Transverse colon (tissue), 4 donors: Measurements from ENCODE around the gene ZRANB3. TPM values are rescaled to one million over a fixed set of nuclear protein-coding genes. Genes with fewer than 3 reads are reported as not detected.

Source experiments
- DNase-seq: peaks from one replicate; pipeline ENCODE4 v3.0.0-alpha.2; 2019
- H3K27ac ChIP-seq, 4 donors: fragments of 200-600 bp; sonication (generic); 2 replicates each; pipeline ENCODE4 v1.5.1; 2016 to 2018; ENCODE audit warnings: inconsistent platforms in 4 of 4
- H3K27me3 ChIP-seq: fragments of 200-600 bp; sonication (generic); 2 replicates; pipeline ENCODE4 v1.5.1; 2017; ENCODE audit warnings: inconsistent platforms
- H3K36me3 ChIP-seq, 4 donors: fragments of 200-600 bp; sonication (generic); 2 replicates each; pipeline ENCODE4 v1.5.1; 2017 to 2019; ENCODE audit warnings: inconsistent platforms in 4 of 4
- H3K4me1 ChIP-seq, 4 donors: fragments of 200-600 bp; sonication (generic); 2 replicates each; pipeline ENCODE4 v1.5.1; 2017 to 2020; ENCODE audit warnings: inconsistent platforms in 4 of 4
- H3K4me3 ChIP-seq, 4 donors: fragments of 200-600 bp; sonication (generic); 1 replicate in 1 of 4; 2 replicates in 3 of 4; pipeline versions ENCODE4 v1.5.1 to v1.6.1; 2017 to 2019; ENCODE audit warnings: inconsistent platforms in 4 of 4
- H3K9me3 ChIP-seq, 2 donors: fragments of 200-600 bp; sonication (generic); 2 replicates each; pipeline ENCODE4 v1.5.1; 2017 to 2019; ENCODE audit warnings: inconsistent platforms in 2 of 2
- EP300 ChIP-seq: sonication (generic); formaldehyde crosslinking; IDR thresholded peaks from one replicate; pipeline ENCODE4 v1.6.1; 2017; ENCODE audit warnings: antibody characterized with exemption, low read depth
- POLR2A ChIP-seq: fragments of 450-650 bp; IDR thresholded peaks from one replicate; pipeline ENCODE4 v1.6.1; 2016; ENCODE audit warnings: antibody characterized with exemption, mild to moderate bottlenecking, moderate library complexity
- POLR2AphosphoS5 ChIP-seq, 3 donors: sonication (generic); formaldehyde crosslinking; IDR thresholded peaks; one replicate each; pipeline ENCODE4 v1.6.1; 2016; ENCODE audit warnings: antibody characterized with exemption in 3 of 3
- WGBS, 2 donors: methylation state at CpG; one replicate each; pipeline ENCODE4 v1.1.5; 2018; ENCODE audit warnings: low coverage in 1 of 2; 5-methylcytosine and 5-hydroxymethylcytosine counted together
- in situ Hi-C, 4 donors: fragments of 200-750 bp; cut with MboI; loops; one replicate each; pipeline versions ENCODE4 v1.15.0 to v1.15.1; 2017; ENCODE audit warnings: low sequenced_read_pairs in 3 of 4, low pct_ligation_motif_present in 1 of 4, low pct_unique_long_range_greater_than_20kb in 1 of 4
- intact Hi-C: fragments of 100-400 bp; cut with DNase I; formaldehyde crosslinking; loops from one replicate; pipeline ENCODE4 v1.15.1; 2023; ENCODE audit warnings: low total_unique reads
- total RNA-seq, 4 donors: library from RNA; depleted of rRNA; stranded (reverse); fragments of >200 nt; gene quantifications; one replicate each; pipeline ENCODE4 v1.1.0, GENCODE V29; 2016
- TF ChIP-seq, protein P1 (sequence below), 5 experiments: fragments of 200-600 bp in 3 of 5; fragments of 450-650 bp in 2 of 5; sonication (generic) in 3 of 5; IDR thresholded peaks; 1 replicate in 2 of 5; 2 replicates in 3 of 5; pipeline ENCODE4 v1.5.1; 2016 to 2017; ENCODE audit warnings: antibody characterized with exemption in 5 of 5, inconsistent platforms in 3 of 5, mild to moderate bottlenecking in 2 of 5, moderate library complexity in 1 of 5

ZRANB3 gene
- total RNA-seq, 4 donors from 2014 or later = 0.37 to 3.0 (median 1.6) TPM

DNA sequence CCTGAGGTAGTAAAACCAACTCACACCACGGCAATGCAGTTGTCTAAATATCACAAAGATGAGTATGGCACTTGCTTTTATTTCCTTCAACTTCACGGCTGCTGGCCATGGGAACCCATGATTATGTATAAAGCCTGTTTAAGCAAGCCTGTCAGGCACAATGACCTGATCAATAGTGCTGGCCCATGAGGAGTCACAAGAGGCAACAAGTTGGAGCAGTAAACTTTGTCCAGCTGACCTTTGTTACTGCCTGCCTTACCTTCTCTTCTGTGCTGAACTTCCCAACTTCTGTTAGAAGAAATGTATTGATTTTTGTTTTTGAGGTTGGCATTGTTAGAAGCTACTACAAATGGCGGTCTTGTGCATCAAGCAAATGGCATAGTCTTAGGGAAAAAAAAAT is 327.1 kb downstream of the ZRANB3 start:
- in situ Hi-C loops (no loop called here), intact Hi-C loops (no loop called here)
- Histone ChIP-seq H3K36me3 (no peaks in the 10 kb centered on the region), H3K27ac (no peak overlapping the region), H3K4me1 (no peaks in the 10 kb centered on the region), H3K4me3 (no peak overlapping the region), H3K9me3 (no peaks in the 10 kb centered on the region), H3K27me3 (no peaks in the 10 kb centered on the region)
- no peak for DNase-seq
- TF ChIP-seq EP300 (no peak), POLR2AphosphoS5 (IDR thresholded peaks at IDR 0.05) (no peak), POLR2A (no peak)
- TF ChIP-seq, protein P1, sequence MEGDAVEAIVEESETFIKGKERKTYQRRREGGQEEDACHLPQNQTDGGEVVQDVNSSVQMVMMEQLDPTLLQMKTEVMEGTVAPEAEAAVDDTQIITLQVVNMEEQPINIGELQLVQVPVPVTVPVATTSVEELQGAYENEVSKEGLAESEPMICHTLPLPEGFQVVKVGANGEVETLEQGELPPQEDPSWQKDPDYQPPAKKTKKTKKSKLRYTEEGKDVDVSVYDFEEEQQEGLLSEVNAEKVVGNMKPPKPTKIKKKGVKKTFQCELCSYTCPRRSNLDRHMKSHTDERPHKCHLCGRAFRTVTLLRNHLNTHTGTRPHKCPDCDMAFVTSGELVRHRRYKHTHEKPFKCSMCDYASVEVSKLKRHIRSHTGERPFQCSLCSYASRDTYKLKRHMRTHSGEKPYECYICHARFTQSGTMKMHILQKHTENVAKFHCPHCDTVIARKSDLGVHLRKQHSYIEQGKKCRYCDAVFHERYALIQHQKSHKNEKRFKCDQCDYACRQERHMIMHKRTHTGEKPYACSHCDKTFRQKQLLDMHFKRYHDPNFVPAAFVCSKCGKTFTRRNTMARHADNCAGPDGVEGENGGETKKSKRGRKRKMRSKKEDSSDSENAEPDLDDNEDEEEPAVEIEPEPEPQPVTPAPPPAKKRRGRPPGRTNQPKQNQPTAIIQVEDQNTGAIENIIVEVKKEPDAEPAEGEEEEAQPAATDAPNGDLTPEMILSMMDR (IDR thresholded peaks at IDR 0.05) = no peak
- 77 to 95% methylated on average over 3 of the region's 3 CpGs for WGBS, 2 donors

DNA sequence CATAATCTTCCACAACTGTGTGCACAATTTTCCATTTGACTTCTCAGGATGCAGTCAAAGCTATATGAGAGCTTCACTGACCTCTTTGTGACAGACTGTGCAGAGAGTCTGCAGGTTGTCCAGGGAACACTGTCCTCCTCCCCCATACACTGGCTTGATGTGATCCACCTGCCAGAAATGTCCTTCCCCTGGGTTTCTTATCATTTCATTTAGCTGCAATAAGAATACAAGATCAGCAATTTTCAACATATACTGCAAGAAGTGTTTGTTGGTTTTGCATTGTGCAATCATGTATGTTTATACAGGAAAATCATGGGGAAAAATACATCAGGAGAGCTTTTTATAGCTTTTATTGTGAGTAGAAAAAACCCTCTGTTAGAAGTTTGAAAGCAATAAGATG is 328.3 kb downstream of the ZRANB3 start:
- no peaks in the 10 kb centered on the region for H3K4me1 ChIP-seq
- no peak overlapping the region for H3K27ac ChIP-seq
- intact Hi-C loops = no loop called here
- in situ Hi-C loops = no loop called here
- no peaks in the 10 kb centered on the region for H3K36me3 ChIP-seq
- TF ChIP-seq EP300 = no peak
- TF ChIP-seq POLR2A = no peak
- TF ChIP-seq, protein P1 (IDR thresholded peaks at IDR 0.05) = no peak
- H3K9me3 ChIP-seq = no peaks in the 10 kb centered on the region
- H3K27me3 ChIP-seq = no peaks in the 10 kb centered on the region
- DNase-seq = no peak
- no peak overlapping the region for H3K4me3 ChIP-seq

DNA sequence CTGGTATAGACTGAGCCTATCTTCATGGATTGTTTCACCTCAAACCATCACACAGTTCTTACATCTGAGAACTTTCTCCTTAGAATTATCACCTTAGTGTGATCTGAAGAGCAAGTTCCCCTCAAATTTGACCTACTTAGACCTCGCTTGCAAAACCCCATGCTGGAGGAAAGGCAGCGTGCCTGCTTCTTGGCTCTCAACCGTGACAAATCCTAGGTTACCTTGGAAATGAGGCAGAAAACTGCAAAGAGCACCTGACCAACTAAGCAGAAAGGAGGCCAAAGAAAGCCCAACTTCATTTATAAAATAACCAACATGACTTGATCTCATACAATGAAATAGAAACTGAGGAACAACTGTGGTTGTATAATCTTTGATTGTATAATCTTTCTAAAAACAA is 332.5 kb downstream of the ZRANB3 start:
- DNase-seq = no peak
- intact Hi-C loops = no loop called here
- Histone ChIP-seq H3K27me3 (no peaks in the 10 kb centered on the region), H3K27ac (no peak overlapping the region), H3K4me1 (no peaks in the 10 kb centered on the region), H3K36me3 (no peaks in the 10 kb centered on the region), H3K9me3 (no peaks in the 10 kb centered on the region), H3K4me3 (no peak overlapping the region)
- 80 to 95% methylated on average over 1 to 3 of the region's 3 CpGs for WGBS, 2 donors
- in situ Hi-C loops = no loop called here
- TF ChIP-seq POLR2AphosphoS5 (IDR thresholded peaks at IDR 0.05) (no peak), EP300 (no peak), POLR2A (no peak)
- TF ChIP-seq, protein P1 (IDR thresholded peaks at IDR 0.05) = no peak

DNA sequence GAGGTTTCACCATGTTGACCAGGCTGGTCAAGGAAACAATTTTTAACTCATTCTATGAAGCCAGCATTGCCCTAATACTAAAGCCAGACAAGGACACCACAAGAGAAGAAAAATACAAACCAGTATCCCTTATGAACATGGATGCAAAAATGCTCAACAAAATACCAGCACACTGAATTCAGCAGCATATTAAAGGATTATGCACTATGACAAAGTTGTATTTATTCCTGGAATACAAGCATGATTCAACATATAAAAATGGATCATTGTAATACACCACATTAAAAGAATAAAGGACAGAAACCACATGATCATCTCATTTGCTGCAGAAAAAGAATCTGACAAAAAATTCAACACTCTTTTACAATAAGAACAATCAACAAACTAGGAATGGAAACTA is 340.2 kb downstream of the ZRANB3 start:
- TF ChIP-seq, protein P1 (IDR thresholded peaks at IDR 0.05) = no peak
- no peak for TF ChIP-seq POLR2A
- TF ChIP-seq EP300 = no peak
- no peak for TF ChIP-seq POLR2AphosphoS5 (IDR thresholded peaks at IDR 0.05)
- in situ Hi-C loops = no loop called here
- no peak overlapping the region for H3K4me3 ChIP-seq

More for the DNA sequence above, 340.2 kb downstream of the ZRANB3 start:
- no peaks in the 10 kb centered on the region for H3K4me1 ChIP-seq
- no peaks in the 10 kb centered on the region for H3K36me3 ChIP-seq
- H3K9me3 ChIP-seq = peaks cover 0 to 14% of the 10 kb centered on the region in 2 donors
- no peak overlapping the region for H3K27ac ChIP-seq
- H3K27me3 ChIP-seq = no peaks in the 10 kb centered on the region
- no peak for DNase-seq
- intact Hi-C loops = no loop called here
